Hepatocyte (in vitro differentiated cells): ENCODE results near the gene GUF1.

Source experiments
- CTCF ChIP-seq: fragments of 200-600 bp; sonication (generic); IDR thresholded peaks from 2 replicates; pipeline ENCODE4 v1.5.1; 2016; ENCODE audit warnings: antibody characterized with exemption, mild to moderate bottlenecking; ENCODE audit not compliant: poor library complexity
- EZH2 ChIP-seq: fragments of 200-600 bp; sonication (generic); IDR thresholded peaks from 2 replicates; pipeline ENCODE4 v1.6.1; 2016; ENCODE audit warnings: antibody characterized with exemption, mild to moderate bottlenecking, borderline replicate concordance
- EZH2phosphoT487 ChIP-seq: fragments of 200-600 bp; sonication (generic); IDR thresholded peaks from one replicate; pipeline ENCODE4 v1.6.1; 2018; ENCODE audit warnings: antibody characterized with exemption, mild to moderate bottlenecking, low read depth, moderate library complexity; ENCODE audit not compliant: unreplicated experiment, severe bottlenecking

- TF ChIP-seq CTCF (no peak), EZH2phosphoT487 (no peak), EZH2 (no peak)
These were observed 46.9 kb downstream of the GUF1 start for GRCh38 chr4:44725166-44725565.
